Neural cell (in vitro differentiated cells): ENCODE results near the gene GCK. TPM values are rescaled to one million over a fixed set of nuclear protein-coding genes. Genes with fewer than 3 reads are reported as not detected.

Source experiments
- H2AFZ ChIP-seq: fragments of 200-600, 300-800 bp; sonication (generic), shearing (Covaris generic); 2 replicates; pipeline ENCODE4 v1.6.0; 2014; ENCODE audit warnings: low read depth, mild to moderate bottlenecking, antibody characterized with exemption, low read length, moderate library complexity
- H3F3A ChIP-seq: fragments of 200-600 bp; shearing (Covaris generic); 2 replicates; pipeline ENCODE4 v1.6.1; 2016; ENCODE audit warnings: mild to moderate bottlenecking, moderate library complexity, mixed read lengths, antibody characterized with exemption, low read length; ENCODE audit not compliant: insufficient read depth, poor library complexity, severe bottlenecking
- H3K27ac ChIP-seq: fragments of 200-600, 300-800 bp; sonication (generic), shearing (Covaris generic); 2 replicates; pipeline ENCODE4 v1.5.1; 2014; ENCODE audit warnings: mild to moderate bottlenecking, low read length, moderate library complexity
- H3K27me3 ChIP-seq: fragments of 300-800, 200-600 bp; sonication (generic), shearing (Covaris generic); 2 replicates; pipeline ENCODE4 v1.6.0; 2014; ENCODE audit warnings: mild to moderate bottlenecking, low read depth, low read length, moderate library complexity; ENCODE audit not compliant: insufficient read depth
- H3K36me3 ChIP-seq: fragments of 300-800, 200-600 bp; sonication (generic), shearing (Covaris generic); 2 replicates; pipeline ENCODE4 v1.5.1; 2014; ENCODE audit warnings: mild to moderate bottlenecking, antibody characterized with exemption, low read length, moderate library complexity; ENCODE audit not compliant: insufficient read depth
- H3K4me2 ChIP-seq: fragments of 300-800, 200-600 bp; sonication (generic), shearing (Covaris generic); 2 replicates; pipeline ENCODE4 v1.6.0; 2014; ENCODE audit warnings: mild to moderate bottlenecking, low read length
- H3K4me3 ChIP-seq: fragments of 300-800, 200-600 bp; sonication (generic), shearing (Covaris generic); 2 replicates; pipeline ENCODE4 v1.5.1; 2014; ENCODE audit warnings: mild to moderate bottlenecking, low read length, moderate library complexity
- H3K79me2 ChIP-seq: fragments of 200-600 bp; shearing (Covaris generic); replicated peaks from 2 replicates; pipeline ENCODE4 v1.6.0; 2014; ENCODE audit warnings: mild to moderate bottlenecking, low read length, moderate library complexity; ENCODE audit not compliant: insufficient read depth
- H3K9ac ChIP-seq: fragments of 300-800, 200-600 bp; sonication (generic), shearing (Covaris generic); 2 replicates; pipeline ENCODE4 v1.6.1; 2016; ENCODE audit warnings: mild to moderate bottlenecking, low read length, mixed read lengths
- H3K9me2 ChIP-seq: fragments of 200-600 bp; shearing (Covaris generic); 2 replicates; pipeline ENCODE4 v1.6.1; 2016; ENCODE audit warnings: mild to moderate bottlenecking, low read length, mixed read lengths; ENCODE audit not compliant: insufficient read depth
- H3K9me3 ChIP-seq: fragments of 200-600, 300-800 bp; sonication (generic), shearing (Covaris generic); 2 replicates; pipeline ENCODE4 v1.6.1; 2016; ENCODE audit warnings: mild to moderate bottlenecking, mixed run types, low read length, moderate library complexity, mixed read lengths
- H4K20me1 ChIP-seq: fragments of 200-600 bp; shearing (Covaris generic); 2 replicates; pipeline ENCODE4 v1.6.1; 2016; ENCODE audit warnings: mild to moderate bottlenecking, mixed run types; ENCODE audit not compliant: insufficient read depth
- EP300 ChIP-seq: fragments of 450-650 bp; conservative IDR thresholded peaks from 2 replicates; pipeline ENCODE4 v1.6.1; 2014; ENCODE audit warnings: antibody characterized with exemption, mild to moderate bottlenecking, moderate library complexity; ENCODE audit not compliant: poor library complexity, severe bottlenecking
- EZH2 ChIP-seq: fragments of 200-600, 300-800 bp; shearing (Covaris generic), sonication (generic); IDR thresholded peaks from 2 replicates; pipeline ENCODE4 v1.6.1; 2014; ENCODE audit warnings: antibody characterized with exemption, low read length, borderline replicate concordance, mild to moderate bottlenecking; ENCODE audit not compliant: insufficient read depth, poor library complexity, severe bottlenecking
- MXI1 ChIP-seq: fragments of 450-650 bp; conservative IDR thresholded peaks from 2 replicates; pipeline ENCODE4 v1.6.1; 2014; ENCODE audit warnings: antibody characterized with exemption, mild to moderate bottlenecking; ENCODE audit not compliant: poor library complexity, severe bottlenecking
- POLR2AphosphoS5 ChIP-seq: IDR thresholded peaks from 2 replicates; pipeline ENCODE4 v1.6.1; 2012
- RAD21 ChIP-seq: fragments of 450-650 bp; conservative IDR thresholded peaks from 2 replicates; pipeline ENCODE4 v1.6.1; 2014; ENCODE audit warnings: antibody characterized with exemption, mild to moderate bottlenecking, moderate library complexity
- REST ChIP-seq: IDR thresholded peaks from 2 replicates; pipeline ENCODE4 v1.6.1; 2012; ENCODE audit warnings: borderline replicate concordance
- SMC3 ChIP-seq: fragments of 450-650 bp; conservative IDR thresholded peaks from 2 replicates; pipeline ENCODE4 v1.6.1; 2014; ENCODE audit warnings: antibody characterized with exemption, mild to moderate bottlenecking, moderate library complexity; ENCODE audit not compliant: poor library complexity
- TAF1 ChIP-seq: IDR thresholded peaks from 2 replicates; pipeline ENCODE4 v1.6.1; 2012; ENCODE audit warnings: low read depth
- polyA plus RNA-seq: library from polyadenylated mRNA; depleted of rRNA; stranded (reverse); fragments of >200 nt; gene quantifications from 2 replicates; pipeline ENCODE4 v1.2.3, GENCODE V29; 2014
- TF ChIP-seq, protein P1 (sequence below): fragments of 450-650 bp; IDR thresholded peaks from 2 replicates; pipeline ENCODE4 v1.5.1; 2014; ENCODE audit warnings: antibody characterized with exemption, mild to moderate bottlenecking, moderate library complexity; ENCODE audit not compliant: poor library complexity, severe bottlenecking

Gene GCK
- polyA plus RNA-seq, 1 donor from 2014 or later: 7.4 TPM

DNA sequence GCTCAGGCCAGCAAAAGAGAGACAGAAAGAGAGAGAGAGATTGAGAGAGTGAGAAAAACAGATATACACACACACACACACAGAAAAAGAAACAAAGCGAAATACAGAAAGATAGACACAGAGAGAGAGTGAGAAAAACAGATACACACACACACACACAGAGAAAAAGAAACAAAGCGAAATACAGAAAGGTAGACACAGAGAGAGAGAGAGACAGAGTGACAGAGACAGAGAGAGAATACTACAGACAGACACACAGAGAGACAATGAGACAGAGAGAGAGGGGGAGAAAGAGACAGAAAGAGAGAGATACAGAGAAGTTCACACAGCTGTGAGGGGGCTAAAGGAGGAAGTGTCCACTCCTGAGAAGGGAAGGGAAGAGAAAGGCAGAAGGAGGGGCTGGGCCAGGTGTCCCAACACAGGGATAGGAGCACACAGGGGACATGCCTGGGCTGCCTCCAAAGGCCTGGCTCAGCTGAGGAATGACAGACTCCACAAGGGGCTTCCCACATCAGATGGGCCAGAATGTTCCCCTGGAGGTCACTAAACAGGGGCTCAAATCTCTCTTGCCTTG, 4.3 kb downstream of the GCK start:
- H4K20me1 ChIP-seq: no peaks in the 10 kb centered on the region
- H3K79me2 ChIP-seq: no peaks in the 10 kb centered on the region
- H3K9me2 ChIP-seq: no peaks in the 10 kb centered on the region
- no peak for TF ChIP-seq POLR2AphosphoS5
- no peak for TF ChIP-seq SMC3
- TF ChIP-seq, protein P1, sequence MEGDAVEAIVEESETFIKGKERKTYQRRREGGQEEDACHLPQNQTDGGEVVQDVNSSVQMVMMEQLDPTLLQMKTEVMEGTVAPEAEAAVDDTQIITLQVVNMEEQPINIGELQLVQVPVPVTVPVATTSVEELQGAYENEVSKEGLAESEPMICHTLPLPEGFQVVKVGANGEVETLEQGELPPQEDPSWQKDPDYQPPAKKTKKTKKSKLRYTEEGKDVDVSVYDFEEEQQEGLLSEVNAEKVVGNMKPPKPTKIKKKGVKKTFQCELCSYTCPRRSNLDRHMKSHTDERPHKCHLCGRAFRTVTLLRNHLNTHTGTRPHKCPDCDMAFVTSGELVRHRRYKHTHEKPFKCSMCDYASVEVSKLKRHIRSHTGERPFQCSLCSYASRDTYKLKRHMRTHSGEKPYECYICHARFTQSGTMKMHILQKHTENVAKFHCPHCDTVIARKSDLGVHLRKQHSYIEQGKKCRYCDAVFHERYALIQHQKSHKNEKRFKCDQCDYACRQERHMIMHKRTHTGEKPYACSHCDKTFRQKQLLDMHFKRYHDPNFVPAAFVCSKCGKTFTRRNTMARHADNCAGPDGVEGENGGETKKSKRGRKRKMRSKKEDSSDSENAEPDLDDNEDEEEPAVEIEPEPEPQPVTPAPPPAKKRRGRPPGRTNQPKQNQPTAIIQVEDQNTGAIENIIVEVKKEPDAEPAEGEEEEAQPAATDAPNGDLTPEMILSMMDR: no peak
- no peak for TF ChIP-seq TAF1
- no peak overlapping the region for H3K27ac ChIP-seq
- H3K36me3 ChIP-seq: no peaks in the 10 kb centered on the region
- no peaks in the 10 kb centered on the region for H3K9me3 ChIP-seq
- no peak overlapping the region for H2AFZ ChIP-seq
- H3K27me3 ChIP-seq: no peaks in the 10 kb centered on the region
- no peak overlapping the region for H3K9ac ChIP-seq
- H3K4me3 ChIP-seq: no peak overlapping the region
- no peak overlapping the region for H3K4me2 ChIP-seq
- H3F3A ChIP-seq: no peaks in the 10 kb centered on the region

- Histone ChIP-seq H3K27ac (no peak overlapping the region), H3F3A (no peaks in the 10 kb centered on the region), H3K4me2 (no peak overlapping the region), H3K9me2 (no peaks in the 10 kb centered on the region), H3K36me3 (no peaks in the 10 kb centered on the region), H3K9me3 (no peaks in the 10 kb centered on the region), H3K9ac (no peak overlapping the region), H4K20me1 (no peaks in the 10 kb centered on the region), H3K79me2 (no peaks in the 10 kb centered on the region), H3K27me3 (no peaks in the 10 kb centered on the region), H2AFZ (no peak overlapping the region), H3K4me3 (no peak overlapping the region)
- TF ChIP-seq TAF1: no peak
- TF ChIP-seq MXI1: no peak
- TF ChIP-seq, protein P1: no peak
- no peak for TF ChIP-seq EZH2
- TF ChIP-seq EP300: no peak
- no peak for TF ChIP-seq RAD21
- no peak for TF ChIP-seq SMC3
- TF ChIP-seq REST: no peak
- TF ChIP-seq POLR2AphosphoS5: no peak
Measured at GRCh38 chr7:44184206-44184872, 4.9 kb downstream of the GCK start.
